DOHH2 (cell line): ENCODE results near the gene EXOC8.

Experiments
- EZH2phosphoT487 ChIP-seq: fragments of 200-600 bp; sonication (generic); IDR thresholded peaks from 2 replicates; pipeline ENCODE4 v1.6.1; 2017; ENCODE audit warnings: borderline replicate concordance, mild to moderate bottlenecking, antibody characterized with exemption, low read length, moderate library complexity, mixed read lengths
- TF ChIP-seq, protein P1 (sequence below): fragments of 200-600 bp; sonication (generic); IDR thresholded peaks from one replicate; pipeline ENCODE4 v1.5.1; 2014; ENCODE audit warnings: antibody characterized with exemption, mild to moderate bottlenecking, low read depth, low read length; ENCODE audit not compliant: poor library complexity, severe bottlenecking

DNA sequence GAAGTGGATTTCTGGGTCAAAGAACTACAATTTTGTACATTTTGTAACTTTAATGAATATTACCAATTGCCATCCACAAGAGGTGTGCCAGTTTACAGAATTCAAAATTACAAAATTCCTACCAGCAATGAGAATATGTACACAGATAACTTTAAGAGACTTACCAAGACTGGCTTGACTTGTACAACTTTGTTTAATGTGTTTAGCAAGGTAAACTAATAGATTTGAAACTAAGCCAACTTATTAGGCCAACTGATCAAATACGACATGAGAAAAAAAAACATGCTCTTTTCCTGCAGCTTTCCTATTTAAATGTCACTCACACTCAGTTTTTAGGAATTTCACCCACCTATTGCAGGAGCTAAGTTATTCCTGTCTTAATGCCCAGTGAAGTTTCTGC lies 11.4 kb downstream of the EXOC8 start:
- TF ChIP-seq, protein P1, sequence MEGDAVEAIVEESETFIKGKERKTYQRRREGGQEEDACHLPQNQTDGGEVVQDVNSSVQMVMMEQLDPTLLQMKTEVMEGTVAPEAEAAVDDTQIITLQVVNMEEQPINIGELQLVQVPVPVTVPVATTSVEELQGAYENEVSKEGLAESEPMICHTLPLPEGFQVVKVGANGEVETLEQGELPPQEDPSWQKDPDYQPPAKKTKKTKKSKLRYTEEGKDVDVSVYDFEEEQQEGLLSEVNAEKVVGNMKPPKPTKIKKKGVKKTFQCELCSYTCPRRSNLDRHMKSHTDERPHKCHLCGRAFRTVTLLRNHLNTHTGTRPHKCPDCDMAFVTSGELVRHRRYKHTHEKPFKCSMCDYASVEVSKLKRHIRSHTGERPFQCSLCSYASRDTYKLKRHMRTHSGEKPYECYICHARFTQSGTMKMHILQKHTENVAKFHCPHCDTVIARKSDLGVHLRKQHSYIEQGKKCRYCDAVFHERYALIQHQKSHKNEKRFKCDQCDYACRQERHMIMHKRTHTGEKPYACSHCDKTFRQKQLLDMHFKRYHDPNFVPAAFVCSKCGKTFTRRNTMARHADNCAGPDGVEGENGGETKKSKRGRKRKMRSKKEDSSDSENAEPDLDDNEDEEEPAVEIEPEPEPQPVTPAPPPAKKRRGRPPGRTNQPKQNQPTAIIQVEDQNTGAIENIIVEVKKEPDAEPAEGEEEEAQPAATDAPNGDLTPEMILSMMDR, result no peak
- no peak for TF ChIP-seq EZH2phosphoT487
